ENCODE data around the gene ZNF385D. TPM values are rescaled to one million over a fixed set of nuclear protein-coding genes. Genes with fewer than 3 reads are reported as not detected.

ZNF385D gene
- total RNA-seq, 1 experiment from 2014 or later = 13.0 TPM

- in situ Hi-C loops (cut with HindIII; ENCODE audit: low pct_unique_long_range_greater_than_20kb, low sequenced_read_pairs) (no loop called here), intact Hi-C loops (cut with micrococcal nuclease; ENCODE audit: unreplicated experiment) (loop anchor here (10.0 kb wide), 1 partner anchor 365 kb away; no protein-coding TSS in a partner anchor)
- Histone ChIP-seq H3K4me3 (ENCODE audit: low read depth in 2 of 2, low read length in 2 of 2) (peak overlapping the region; percentile 47 to 65), H3K27me3 (ENCODE audit: control insufficient read depth, insufficient read depth, low read length) (no peaks in the 10 kb centered on the region), H3K27ac (ENCODE audit: low read length) (peak overlapping the region; percentile 39), H3K4me1 (ENCODE audit: control insufficient read depth, insufficient read depth, low read length) (no peaks in the 10 kb centered on the region), H3K36me3 (ENCODE audit: control insufficient read depth, insufficient read depth, low read length) (no peaks in the 10 kb centered on the region), H3K9me3 (ENCODE audit: control insufficient read depth, insufficient read depth, low read depth, low read length) (no peaks in the 10 kb centered on the region)
- ATAC-seq = 0 out of 2 replicates have a peak, but pooled peaks have one; percentile 15
- POLR2A ChIA-PET = interaction anchor here (0.5 kb wide), 1 partner anchor 75 kb away, joined by 3 read pairs; no protein-coding TSS in a partner anchor
- CTCF ChIA-PET = interaction anchor here (0.6 kb wide), 1 partner anchor 95 kb away, joined by 3 read pairs; no protein-coding TSS in a partner anchor
- no peak for TF ChIP-seq REST (IDR thresholded peaks at IDR 0.05; ENCODE audit: insufficient read depth in 1 of 2, low read depth in 2 of 2, low read length in 1 of 2)
- TF ChIP-seq CTCF (IDR thresholded peaks at IDR 0.05) = no peak
- TF ChIP-seq SIN3A (IDR thresholded peaks at IDR 0.05; ENCODE audit: borderline replicate concordance, insufficient read depth, low read depth, low read length) = no peak
- TF ChIP-seq TCF7L2 (IDR thresholded peaks at IDR 0.05; ENCODE audit: low read depth, low read length) = no peak
- no peak for TF ChIP-seq POLR2AphosphoS5 (IDR thresholded peaks at IDR 0.05; ENCODE audit: low read depth, low read length)
- no peak for DNase-seq (ENCODE audit: low read depth, low spot score)
- no TSS peak for BruUV-seq (replicated peaks)
These were observed 822 bp downstream of the ZNF385D start for GRCh38 chr3:21750080-21750696.

GRCh38 chr3:21747966-21748555, 2.9 kb downstream of the ZNF385D start:
- TF ChIP-seq POLR2AphosphoS5 (IDR thresholded peaks at IDR 0.05; ENCODE audit: low read depth, low read length) (no peak), TCF7L2 (IDR thresholded peaks at IDR 0.05; ENCODE audit: low read depth, low read length) (no peak), CTCF (IDR thresholded peaks at IDR 0.05) (no peak), REST (IDR thresholded peaks at IDR 0.05; ENCODE audit: insufficient read depth in 1 of 2, low read depth in 2 of 2, low read length in 1 of 2) (no peak), SIN3A (IDR thresholded peaks at IDR 0.05; ENCODE audit: borderline replicate concordance, insufficient read depth, low read depth, low read length) (no peak)
- Histone ChIP-seq H3K36me3 (ENCODE audit: control insufficient read depth, insufficient read depth, low read length) (no peaks in the 10 kb centered on the region), H3K4me3 (ENCODE audit: low read depth in 2 of 2, low read length in 2 of 2) (peak overlapping the region; percentile 41 to 47), H3K27ac (ENCODE audit: low read length) (0 out of 2 replicates have a peak overlapping the region, but pooled peaks have one; percentile 34), H3K4me1 (ENCODE audit: control insufficient read depth, insufficient read depth, low read length) (no peaks in the 10 kb centered on the region), H3K9me3 (ENCODE audit: control insufficient read depth, insufficient read depth, low read depth, low read length) (no peaks in the 10 kb centered on the region), H3K27me3 (ENCODE audit: control insufficient read depth, insufficient read depth, low read length) (no peaks in the 10 kb centered on the region)
- CTCF ChIA-PET = no interaction called here
- BruUV-seq (replicated peaks) = no TSS peak
- DNase-seq (ENCODE audit: low read depth, low spot score) (no peak), ATAC-seq (no peak)
- intact Hi-C loops (cut with micrococcal nuclease; ENCODE audit: unreplicated experiment) = no loop called here
- in situ Hi-C loops (cut with HindIII; ENCODE audit: low pct_unique_long_range_greater_than_20kb, low sequenced_read_pairs) = no loop called here
- POLR2A ChIA-PET = interaction anchor here (0.5 kb wide), 1 partner anchor 9 kb away, joined by 7 read pairs; no protein-coding TSS in a partner anchor
